ENCODE data around the gene PKNOX2.

PKNOX2 gene

GRCh38 chr11:125445731-125446130, 281.2 kb downstream of the PKNOX2 start:
- no peak for DNase-seq (ENCODE audit: low read depth)

DNA sequence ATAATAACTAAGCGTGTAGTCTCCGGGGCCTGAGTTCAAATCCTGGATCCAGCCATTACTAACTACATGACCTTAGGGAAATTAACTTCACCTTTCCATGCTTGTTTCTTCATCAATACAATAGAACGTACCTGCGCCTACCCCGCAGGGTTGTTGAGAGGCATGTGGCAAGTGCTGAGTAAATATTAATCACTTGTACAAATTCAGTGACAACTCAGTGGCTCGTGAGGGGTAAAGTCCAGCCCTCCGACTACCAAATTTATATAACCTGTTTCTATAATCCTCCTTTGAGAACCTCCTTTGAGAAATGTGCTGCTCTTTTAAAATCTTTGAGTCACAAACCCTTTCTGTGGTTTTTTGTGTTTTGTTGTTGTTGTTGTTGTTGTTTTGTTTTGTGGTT, 281.7 kb downstream of the PKNOX2 start:
- no peak for DNase-seq (ENCODE audit: low read depth)

DNA sequence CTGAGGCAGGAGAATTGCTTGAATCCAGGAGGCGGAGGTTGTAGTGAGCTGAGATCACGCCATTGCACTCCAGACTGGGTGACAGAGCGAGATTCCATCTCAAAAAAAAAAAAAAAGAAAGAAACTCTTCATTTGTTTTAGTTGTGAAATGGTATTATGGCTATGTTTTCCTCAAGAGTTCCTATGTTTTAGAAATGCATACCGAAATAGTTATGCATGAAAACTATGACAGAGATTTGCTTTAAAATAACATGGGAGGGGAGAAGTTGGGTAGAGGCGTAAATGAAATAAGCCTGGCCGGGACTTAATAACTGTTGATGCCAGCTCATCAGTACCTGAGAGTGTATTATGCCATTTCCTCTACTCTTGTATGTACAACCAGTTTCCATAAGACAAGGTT, 283.2 kb downstream of the PKNOX2 start:
- no peak for DNase-seq (ENCODE audit: low read depth)

GRCh38 chr11:125448136-125448535, 283.6 kb downstream of the PKNOX2 start:
- DNase-seq (ENCODE audit: low read depth), result no peak

GRCh38 chr11:125449565-125449964, 285.0 kb downstream of the PKNOX2 start:
- DNase-seq (ENCODE audit: low read depth), result no peak

DNA sequence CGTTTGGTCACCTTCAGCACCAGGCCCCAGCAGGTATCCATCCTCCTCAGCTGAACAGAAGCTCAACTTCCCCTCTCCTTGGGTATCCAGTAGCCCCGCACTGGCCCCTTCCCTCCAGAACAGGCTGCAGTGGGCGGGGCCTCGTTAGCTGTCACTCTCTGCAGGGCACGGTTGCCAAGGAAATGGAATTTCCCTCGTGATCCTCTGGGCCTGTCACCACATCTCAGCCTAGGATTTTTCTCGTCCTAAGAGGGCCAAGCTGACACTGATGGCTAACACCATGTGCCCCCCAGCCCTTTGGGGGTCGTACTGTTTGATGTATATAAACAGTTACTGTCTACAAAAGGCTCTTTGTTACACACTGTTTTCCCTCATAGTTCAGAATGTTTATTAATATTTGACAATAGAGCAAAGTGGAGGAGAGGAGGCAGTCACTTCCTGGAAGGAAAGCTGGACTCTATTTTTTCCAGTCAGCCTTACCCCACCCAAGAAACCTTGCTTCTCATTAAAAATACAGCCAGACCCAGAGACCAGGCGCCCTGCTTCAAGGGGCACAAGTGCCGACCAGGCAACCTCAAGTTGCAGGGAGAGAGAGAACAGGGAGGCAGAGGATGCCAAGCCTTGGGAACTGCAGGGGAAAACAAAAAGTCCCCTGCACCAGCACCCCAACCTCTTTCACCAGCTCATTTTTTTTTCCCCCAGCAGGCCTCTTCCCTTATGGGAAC, 287.0 kb downstream of the PKNOX2 start:
- no peak for DNase-seq (ENCODE audit: low read depth)

GRCh38 chr11:125452125-125452470, 287.5 kb downstream of the PKNOX2 start:
- no peak for DNase-seq (ENCODE audit: low read depth)

DNA sequence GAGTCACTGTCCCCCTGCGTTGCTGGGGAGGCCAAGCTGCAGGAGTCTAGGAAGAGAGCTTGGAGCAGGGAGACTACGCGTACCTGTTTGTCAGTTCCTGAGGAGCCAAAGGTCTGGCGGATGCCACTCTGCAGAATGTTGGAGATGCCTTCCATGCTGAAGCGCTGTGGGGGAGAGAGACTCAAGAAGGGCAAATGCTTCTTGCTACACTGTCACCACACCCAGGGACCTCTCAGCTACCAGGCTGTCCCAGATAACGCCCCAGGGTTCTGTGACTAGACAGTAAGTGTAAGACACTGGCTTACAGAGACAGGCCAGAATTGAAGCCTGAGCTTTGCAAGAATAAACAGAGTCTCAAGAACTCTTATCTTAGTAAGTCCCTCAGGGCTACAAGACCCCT, 289.5 kb downstream of the PKNOX2 start:
- DNase-seq (ENCODE audit: low read depth), result no peak

- DNase-seq (ENCODE audit: low read depth), result no peak
Observed at GRCh38 chr11:125455851-125456250, 291.3 kb downstream of the PKNOX2 start.

- DNase-seq (ENCODE audit: low read depth), result no peak
Observed at GRCh38 chr11:125457814-125458343, 293.3 kb downstream of the PKNOX2 start.

GRCh38 chr11:125460275-125460674, 295.7 kb downstream of the PKNOX2 start:
- no peak for DNase-seq (ENCODE audit: low read depth)

DNA sequence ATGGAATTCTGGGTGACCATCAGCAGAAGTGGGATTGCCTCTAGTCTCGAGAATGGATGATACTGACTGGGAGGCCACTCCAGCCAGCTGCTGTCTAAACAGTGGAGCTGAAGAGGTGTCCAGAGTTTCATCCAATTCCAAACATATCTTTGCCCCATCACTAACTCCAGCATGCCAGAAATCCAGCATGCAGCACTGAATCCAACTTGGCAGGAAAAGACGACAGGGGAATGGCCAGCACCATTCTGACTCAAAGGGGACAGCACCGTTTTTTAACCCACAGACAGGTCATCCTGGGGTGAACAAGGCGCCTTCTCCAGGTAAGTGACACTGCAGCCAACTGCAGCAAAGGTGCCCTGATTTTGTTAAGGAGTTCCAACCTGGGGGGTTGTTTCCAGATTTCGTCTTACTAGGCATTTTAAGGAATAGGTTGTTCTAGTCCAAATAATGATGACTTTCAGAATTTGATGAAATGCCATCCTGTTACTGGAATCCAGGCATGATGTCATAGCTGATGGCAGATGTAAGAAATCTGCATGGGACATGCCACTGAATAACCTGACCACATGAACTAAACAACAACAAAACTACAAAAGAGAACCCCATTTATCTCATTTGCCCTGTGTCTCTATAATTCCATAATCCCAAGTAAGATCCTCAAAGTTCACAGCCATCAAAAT, 299.2 kb downstream of the PKNOX2 start:
- no peak for DNase-seq (ENCODE audit: low read depth)

DNA sequence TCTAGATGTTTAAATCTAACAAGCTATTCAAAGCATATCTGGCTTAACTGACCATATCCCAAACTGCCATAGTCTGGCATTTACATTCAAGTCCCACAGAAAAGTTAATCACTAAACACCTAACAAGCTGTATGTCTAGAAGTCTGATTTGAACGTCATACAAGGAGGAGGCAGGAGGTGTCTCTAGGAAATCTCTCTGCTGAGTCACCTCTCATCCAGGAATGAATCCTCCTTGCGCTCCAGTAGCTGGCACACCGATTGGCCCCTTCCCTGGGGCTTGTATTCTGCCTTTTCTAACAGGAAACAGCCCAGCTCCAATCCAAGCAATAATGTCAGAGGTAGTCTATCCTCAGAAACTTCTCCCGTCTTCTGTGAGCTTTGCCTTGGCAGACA, 299.7 kb downstream of the PKNOX2 start:
- no peak for DNase-seq (ENCODE audit: low read depth)

GRCh38 chr11:125464666-125465065, 300.1 kb downstream of the PKNOX2 start:
- DNase-seq (ENCODE audit: low read depth), result no peak

DNA sequence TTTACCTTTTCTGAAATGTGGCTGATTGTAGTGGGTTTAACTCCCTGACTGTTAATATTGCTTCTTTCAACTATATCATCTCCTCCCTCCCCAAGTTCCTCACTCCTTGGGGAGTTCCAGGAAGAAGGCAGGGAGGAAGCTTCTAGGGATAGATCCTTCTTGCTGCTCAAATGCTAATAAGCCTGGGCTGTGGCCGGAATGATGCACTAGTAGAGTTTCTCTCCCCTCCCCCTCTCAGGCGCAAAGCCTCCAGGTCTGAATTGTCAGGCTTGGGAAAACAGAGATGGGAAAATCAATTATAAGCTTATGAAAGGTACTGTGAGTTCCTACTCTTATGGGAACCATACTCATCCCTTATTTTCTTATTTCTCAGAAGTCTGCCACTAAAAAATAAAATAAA, 300.7 kb downstream of the PKNOX2 start:
- DNase-seq (ENCODE audit: low read depth), result no peak

DNA sequence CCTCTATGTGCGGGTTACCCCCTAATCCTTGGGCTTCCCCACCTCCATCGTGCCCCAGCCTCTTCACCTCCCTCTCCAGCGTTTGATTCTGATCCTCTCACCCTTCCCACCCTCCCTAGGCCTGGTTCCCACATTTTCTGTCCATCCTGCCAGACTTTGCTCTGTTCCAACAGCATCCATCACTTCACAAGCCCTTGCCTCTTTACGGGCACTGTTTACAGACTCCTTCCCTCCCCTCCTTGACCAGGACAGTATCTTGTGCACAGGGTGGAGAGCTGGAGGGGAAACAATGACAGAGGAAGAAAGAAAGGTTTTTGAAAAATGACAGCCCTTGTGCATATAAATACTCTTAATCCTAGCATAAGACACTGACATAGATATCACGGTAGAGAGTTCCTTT, 301.1 kb downstream of the PKNOX2 start:
- no peak for DNase-seq (ENCODE audit: low read depth)

DNA sequence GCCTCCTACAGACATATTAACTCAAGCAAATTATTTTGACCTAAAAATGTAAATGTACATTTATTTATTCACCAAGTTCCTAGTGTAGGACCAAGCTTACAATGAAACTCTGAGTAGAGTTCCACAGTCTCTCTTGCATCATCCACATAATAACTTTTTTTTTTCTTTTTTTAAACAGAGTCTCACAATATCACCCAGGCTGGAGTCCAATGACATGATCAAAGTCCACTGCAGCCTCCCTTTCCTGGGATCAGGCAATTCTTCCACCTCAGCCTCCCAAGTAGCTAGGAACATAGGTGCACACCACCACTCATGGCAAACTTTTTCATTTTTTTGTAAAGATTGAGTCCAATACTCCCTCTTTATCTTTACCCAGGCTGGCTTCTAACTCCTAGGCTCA, 303.5 kb downstream of the PKNOX2 start:
- no peak for DNase-seq (ENCODE audit: low read depth)

GRCh38 chr11:125468852-125469251, 304.3 kb downstream of the PKNOX2 start:
- no peak for DNase-seq (ENCODE audit: low read depth)

GRCh38 chr11:125470355-125470754, 305.8 kb downstream of the PKNOX2 start:
- DNase-seq (ENCODE audit: low read depth), result no peak

- DNase-seq (ENCODE audit: low read depth), result no peak
Observed at GRCh38 chr11:125476721-125477120, 312.2 kb downstream of the PKNOX2 start.

- no peak for DNase-seq (ENCODE audit: low read depth)
Observed at GRCh38 chr11:125479137-125479536, 314.6 kb downstream of the PKNOX2 start.

DNA sequence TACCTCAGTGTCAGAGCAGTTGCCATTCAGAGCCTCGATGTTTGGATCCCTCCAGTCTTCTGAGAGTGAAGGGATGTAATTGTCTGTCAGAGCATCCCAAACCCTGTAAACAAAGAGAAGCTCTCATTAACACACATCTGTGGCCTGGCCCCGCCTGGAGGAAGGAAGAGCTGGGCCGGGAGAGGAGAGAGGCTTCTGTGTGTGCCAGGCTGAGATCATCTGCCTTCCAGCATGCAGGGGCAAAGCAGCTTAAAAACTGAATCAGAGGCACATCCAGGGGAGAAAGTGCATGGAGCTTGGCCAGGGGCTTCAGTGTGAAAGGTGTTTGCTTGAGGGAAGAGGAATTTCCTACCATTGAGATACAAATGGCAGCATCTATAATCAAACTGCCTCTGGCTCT, 317.0 kb downstream of the PKNOX2 start:
- DNase-seq (ENCODE audit: low read depth), result no peak
